ENCODE measurements around the gene ZNF549.
A peak's percentile ranks its signal among the peaks of the same experiment; 100 is the strongest.

The ZNF549 gene

GRCh38 chr19:57566396-57567265 is 39.5 kb downstream of the ZNF549 start:
- no peak for DNase-seq (ENCODE audit: low read depth in 2 of 2, low spot score in 1 of 2)

DNA sequence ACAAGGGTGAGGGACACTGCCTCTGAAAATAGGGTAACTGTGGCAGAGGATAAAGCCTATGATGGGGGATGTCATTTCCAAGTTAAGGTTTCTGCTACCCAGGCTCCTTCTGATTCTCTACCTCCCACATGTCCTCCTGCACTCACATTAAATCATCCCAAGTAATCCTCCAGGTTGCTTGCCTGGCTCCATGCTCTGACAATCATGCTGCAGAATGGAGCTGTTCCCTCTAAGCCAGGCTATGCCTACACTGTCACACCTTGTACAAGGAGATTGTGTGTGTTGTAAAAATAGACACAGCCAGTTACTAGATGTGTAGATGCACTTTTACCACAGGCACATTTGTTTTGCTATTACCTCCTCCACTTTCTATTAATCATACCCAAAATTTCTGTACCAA is 43.6 kb downstream of the ZNF549 start:
- DNase-seq (ENCODE audit: low read depth in 2 of 2, low spot score in 1 of 2) = no peak

DNA sequence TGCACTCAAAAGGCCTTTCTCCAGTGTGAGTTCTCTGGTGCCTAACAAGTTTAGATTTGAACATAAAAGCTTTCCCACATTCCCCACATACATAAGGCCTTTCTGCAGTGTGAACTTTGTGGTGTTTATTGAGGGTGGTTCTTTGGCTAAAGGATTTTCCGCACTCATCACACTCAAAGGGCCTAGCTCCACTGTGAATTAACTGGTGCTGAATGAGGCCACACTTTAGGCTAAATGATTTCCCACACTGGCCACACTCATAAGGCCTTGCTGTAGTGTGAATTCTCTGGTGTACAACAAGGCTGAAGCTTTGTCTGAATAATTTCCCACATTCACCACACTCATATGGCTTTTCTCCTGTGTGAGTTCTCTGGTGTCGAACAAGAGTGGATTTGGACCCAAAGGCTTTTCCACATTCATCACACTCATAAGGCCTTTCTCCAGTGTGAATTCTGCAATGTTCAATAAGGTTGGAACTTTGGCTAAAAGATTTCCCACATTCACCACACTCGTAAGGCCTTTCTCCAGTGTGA is 45.3 kb downstream of the ZNF549 start:
- no peak for DNase-seq (ENCODE audit: low read depth in 2 of 2, low spot score in 1 of 2)

GRCh38 chr19:57576661-57577060 is 49.5 kb downstream of the ZNF549 start:
- DNase-seq (ENCODE audit: low read depth in 2 of 2, low spot score in 1 of 2) = no peak

DNA sequence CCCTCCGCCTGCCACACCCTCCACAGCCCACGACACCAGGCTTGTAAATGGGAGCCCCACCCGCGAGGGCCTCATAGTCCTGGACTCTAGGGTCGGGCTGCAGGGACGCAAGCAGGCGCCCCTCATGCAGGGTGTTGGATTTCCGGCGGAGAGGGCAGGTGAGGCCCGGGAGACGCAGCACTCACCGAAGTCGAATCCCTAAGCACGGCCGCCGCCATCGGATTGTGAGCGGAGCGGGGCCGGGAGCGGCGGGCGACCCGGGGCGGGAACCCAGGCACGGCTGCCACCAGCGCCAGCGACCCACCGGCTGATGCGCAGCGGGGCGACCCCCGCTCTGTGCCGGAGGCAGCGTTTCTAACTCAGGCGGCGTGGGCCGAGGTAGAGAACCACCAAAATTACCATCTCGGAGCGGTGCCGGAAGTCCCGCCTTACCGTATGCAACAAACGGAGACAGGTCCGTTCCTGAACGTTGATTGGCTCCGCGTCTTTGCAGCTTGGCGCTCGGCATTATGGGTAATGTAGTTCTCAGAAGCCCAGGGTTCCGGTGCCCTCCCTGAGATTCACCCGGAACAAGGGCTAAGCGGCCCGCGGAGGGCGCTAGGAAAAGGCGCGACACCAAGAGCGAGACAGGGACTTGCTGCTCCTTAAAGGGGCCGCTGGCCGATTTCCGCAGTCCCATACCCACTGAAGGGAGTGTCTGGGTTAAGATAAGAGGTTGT is 51.5 kb downstream of the ZNF549 start, which contains the start of gene ZNF416:
Gene ZNF416 (minus strand): TSS at position 425 of the 719 bp plus-strand sequence. CDS start 207 bp downstream, at position 218.
- DNase-seq (ENCODE audit: low read depth in 2 of 2, low spot score in 1 of 2) = peak; percentile 84 to 92

DNA sequence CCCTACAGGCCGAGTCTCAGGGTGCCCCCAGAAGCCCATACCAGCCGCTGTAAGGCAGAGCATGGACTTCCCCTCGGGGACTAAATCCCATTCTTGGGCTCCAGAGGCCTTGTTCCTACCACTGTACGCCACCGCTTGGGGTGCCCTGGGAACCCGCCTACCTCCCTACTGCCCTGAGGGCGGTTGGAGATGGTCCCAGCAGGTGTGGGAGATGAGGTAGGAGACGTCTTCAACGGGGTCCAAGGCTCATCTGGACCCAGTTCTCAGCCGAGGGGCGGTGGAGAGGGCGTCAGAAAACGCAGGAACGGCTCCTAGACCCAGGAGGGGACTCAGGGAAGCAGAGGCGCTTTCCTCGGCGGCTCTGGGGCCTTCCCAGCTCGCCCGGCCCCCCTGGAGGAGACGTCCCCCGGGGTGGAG is 56.0 kb downstream of the ZNF549 start:
- DNase-seq (ENCODE audit: low read depth in 2 of 2, low spot score in 1 of 2) = no peak

DNA sequence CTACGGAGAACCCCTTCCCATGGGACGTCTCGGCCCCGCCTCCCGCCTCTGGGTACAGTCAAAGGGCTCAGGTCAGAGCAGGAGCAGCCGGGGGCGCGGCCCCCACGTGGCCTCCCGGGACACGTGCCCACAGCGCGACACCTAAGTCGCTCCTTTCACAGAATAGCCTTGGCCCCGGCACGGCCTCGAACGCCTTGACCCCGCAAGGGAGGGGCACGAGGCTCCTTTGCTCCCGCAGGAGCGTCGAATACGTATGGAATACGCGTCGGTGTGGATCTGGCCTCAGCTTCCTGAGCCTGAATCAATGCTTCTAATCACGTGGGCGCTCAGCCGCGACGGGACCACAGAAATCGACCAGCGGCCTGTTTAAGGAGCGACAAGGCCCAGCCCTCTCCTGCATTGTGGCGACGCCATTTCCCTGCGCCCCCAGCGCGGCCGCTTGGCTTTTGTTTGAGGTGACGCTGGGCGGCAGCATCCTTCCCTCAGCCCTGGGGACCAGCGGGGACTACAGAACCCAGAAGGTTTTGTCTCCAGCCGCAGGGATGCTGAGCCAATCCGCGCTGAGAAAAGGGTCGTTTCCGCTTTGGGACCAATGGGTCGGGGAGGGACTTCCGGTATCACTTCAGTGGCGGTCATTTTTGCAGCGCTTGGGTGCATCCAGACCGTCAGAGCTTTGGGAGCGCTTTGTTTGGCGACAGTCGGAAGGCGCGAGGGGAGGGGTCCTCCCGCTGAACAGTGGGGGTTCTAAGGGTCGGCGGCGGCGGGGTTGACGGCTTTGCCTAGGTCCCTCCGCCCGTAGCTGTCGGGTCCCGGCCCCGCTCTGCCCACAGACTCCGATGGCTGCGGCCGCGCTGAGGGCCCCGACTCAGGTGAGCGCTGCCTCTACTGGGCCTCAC is 56.6 kb downstream of the ZNF549 start, which contains the start of gene ZIK1:
Gene ZIK1 (plus strand): TSS at position 625 of the 896 bp plus-strand sequence. CDS start 212 bp downstream, at position 837.
- DNase-seq (ENCODE audit: low read depth in 2 of 2, low spot score in 1 of 2) = peak; percentile 65 to 76

DNA sequence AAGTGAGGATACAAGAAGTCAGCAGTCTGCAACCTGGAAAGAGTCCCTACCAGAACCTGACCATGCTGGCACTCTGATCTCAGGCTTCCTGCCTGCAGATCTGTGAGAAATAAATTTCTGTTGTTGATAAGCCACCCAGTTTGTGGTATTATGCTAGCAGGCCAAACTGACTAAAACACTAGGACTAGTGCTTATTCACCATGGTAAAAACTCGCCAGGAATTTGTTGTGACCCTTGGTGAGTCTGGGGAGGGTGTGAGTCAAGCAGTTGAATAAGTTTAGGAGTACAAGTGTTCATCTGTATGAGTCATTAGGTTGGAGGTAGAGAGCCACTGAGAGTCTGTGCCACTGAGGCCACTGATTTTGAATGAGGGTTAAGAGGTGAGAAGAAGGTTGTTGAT is 60.4 kb downstream of the ZNF549 start:
- no peak for DNase-seq (ENCODE audit: low read depth in 2 of 2, low spot score in 1 of 2)

DNA sequence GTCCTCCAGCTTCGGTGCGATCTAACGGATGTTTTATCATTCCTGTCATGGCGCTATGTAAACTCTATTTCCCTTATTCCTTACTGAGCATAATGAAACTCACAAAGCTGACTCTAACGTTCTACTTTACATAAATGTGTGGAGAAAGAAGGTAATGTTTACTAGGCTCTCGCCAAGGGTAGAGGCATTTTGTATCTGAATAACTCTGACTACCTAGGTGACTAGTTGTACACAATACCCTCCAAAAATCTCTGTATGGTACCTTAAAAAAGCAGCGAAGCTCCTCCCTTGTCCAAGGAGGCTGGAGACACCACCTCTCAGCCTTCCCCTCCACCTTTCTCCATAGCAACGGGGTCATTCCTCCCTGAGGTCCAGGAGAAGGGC is 72.2 kb downstream of the ZNF549 start:
- DNase-seq (ENCODE audit: low read depth in 2 of 2, low spot score in 1 of 2) = no peak

DNA sequence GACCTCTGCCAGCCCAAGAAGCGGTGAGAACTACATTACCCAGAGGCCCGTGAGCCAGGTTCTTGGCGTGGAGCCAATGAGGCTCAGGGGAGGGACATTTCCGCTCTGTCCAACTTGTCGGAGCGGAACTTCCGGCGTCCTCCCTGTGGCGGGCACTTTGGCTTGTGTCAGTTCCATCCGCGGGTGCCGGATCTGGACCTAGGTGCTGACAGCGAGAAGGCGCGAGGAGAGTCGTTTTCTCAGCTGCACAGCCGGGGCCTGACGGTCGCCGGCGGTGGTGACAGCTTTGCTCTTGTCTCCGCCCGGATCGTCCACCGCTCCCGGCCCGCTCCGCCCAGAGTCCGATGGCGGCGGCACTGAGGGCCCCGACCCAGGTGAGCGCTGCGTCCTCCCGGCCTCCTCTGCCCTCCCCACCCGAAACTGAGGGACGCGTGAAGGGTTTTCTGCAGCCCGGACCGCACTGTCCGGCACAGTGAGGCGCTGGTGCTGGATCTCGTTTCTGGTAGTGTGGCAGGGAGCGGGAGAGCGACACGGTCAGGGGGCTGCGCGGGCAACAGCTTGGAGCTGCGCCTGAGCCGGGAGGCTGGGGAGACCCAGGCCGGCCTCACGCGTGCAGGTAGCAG is 72.7 kb downstream of the ZNF549 start, which contains the start of gene ZNF530:
Gene ZNF530 (plus strand): TSS at position 125 of the 623 bp plus-strand sequence. CDS start 4,461 bp downstream, outside the sequence.
- peak; percentile 68 to 71 for DNase-seq (ENCODE audit: low read depth in 2 of 2, low spot score in 1 of 2)

DNA sequence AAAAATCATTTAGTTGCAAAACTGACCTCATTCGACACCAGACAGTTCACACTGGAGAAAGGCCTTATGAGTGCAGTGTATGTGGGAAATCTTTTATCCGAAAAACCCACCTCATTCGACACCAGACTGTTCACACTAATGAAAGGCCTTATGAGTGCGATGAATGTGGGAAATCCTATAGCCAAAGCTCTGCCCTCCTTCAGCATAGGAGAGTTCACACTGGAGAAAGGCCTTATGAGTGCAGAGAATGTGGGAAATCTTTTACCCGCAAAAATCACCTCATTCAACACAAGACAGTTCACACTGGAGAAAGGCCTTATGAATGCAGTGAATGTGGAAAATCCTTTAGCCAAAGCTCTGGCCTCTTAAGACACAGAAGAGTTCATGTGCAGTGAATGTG is 79.8 kb downstream of the ZNF549 start:
- no peak for DNase-seq (ENCODE audit: low read depth in 2 of 2, low spot score in 1 of 2)

All from stimulated activated CD8-positive, alpha-beta memory T cell treated with anti-CD3 and anti-CD28 coated beads, Interleukin-4, amount 100 ng/mL, for 4 hours (primary cell).